Liver (tissue), 3 donors: ENCODE results near the gene PIK3R3.

Experiments
- ATF3 ChIP-seq: IDR thresholded peaks from 2 replicates; pipeline ENCODE4 v1.6.1; 2016; ENCODE audit warnings: antibody characterized with exemption
- CTCF ChIP-seq: fragments of 150-350 bp; IDR thresholded peaks from 2 replicates; pipeline ENCODE4 v1.5.1; 2017; ENCODE audit warnings: improper control_type of control experiment, low read depth, low read length; ENCODE audit not compliant: missing input control
- FOXA1 ChIP-seq: IDR thresholded peaks from 2 replicates; pipeline ENCODE4 v1.6.1; 2016; ENCODE audit warnings: antibody characterized with exemption
- JUND ChIP-seq, 2 donors: IDR thresholded peaks; 2 replicates each; pipeline ENCODE4 v1.6.1; 2016; ENCODE audit warnings: antibody characterized with exemption in 2 of 2
- MAX ChIP-seq: IDR thresholded peaks from 2 replicates; pipeline ENCODE4 v1.6.1; 2016; ENCODE audit warnings: antibody characterized with exemption
- RAD21 ChIP-seq, 2 donors: IDR thresholded peaks; 2 replicates each; pipeline ENCODE4 v1.6.1; 2016; ENCODE audit warnings: antibody characterized with exemption in 2 of 2, mild to moderate bottlenecking in 2 of 2
- REST ChIP-seq: IDR thresholded peaks from 2 replicates; pipeline ENCODE4 v1.6.1; 2016; ENCODE audit warnings: antibody characterized with exemption, mild to moderate bottlenecking
- RXRA ChIP-seq, 2 donors: IDR thresholded peaks; 2 replicates each; pipeline ENCODE4 v1.6.1; 2017 to 2018; ENCODE audit warnings: antibody characterized with exemption in 2 of 2, mild to moderate bottlenecking in 1 of 2
- SP1 ChIP-seq: IDR thresholded peaks from 2 replicates; pipeline ENCODE4 v1.6.1; 2018; ENCODE audit warnings: antibody characterized with exemption, mild to moderate bottlenecking
- ZBTB33 ChIP-seq: IDR thresholded peaks from 2 replicates; pipeline ENCODE4 v1.6.1; 2016; ENCODE audit warnings: antibody characterized with exemption
- donor health status: healthy.
- donor health status: healthy.

GRCh38 chr1:46083579-46083978 is 48.9 kb downstream of the PIK3R3 start:
- TF ChIP-seq CTCF = no peak
- no peak for TF ChIP-seq JUND (IDR thresholded peaks at IDR 0.05)
- no peak for TF ChIP-seq REST
- TF ChIP-seq MAX = no peak
- TF ChIP-seq ATF3 = no peak
- no peak for TF ChIP-seq ZBTB33
- no peak for TF ChIP-seq RXRA (IDR thresholded peaks at IDR 0.05)
- TF ChIP-seq FOXA1 = no peak
- no peak for TF ChIP-seq RAD21 (IDR thresholded peaks at IDR 0.05)
- no peak for TF ChIP-seq SP1
